ENCODE results near the gene RHCE.
A peak's percentile ranks its signal among the peaks of the same experiment; 100 is the strongest.

The RHCE gene

GRCh38 chr1:25433389-25434186, 13.0 kb upstream of the RHCE start:
- Histone ChIP-seq H3K4me1 (ENCODE audit: control insufficient read depth, insufficient read depth, low read length, poor library complexity, severe bottlenecking) (peaks cover 7% of the 10 kb centered on the region), H3K9me3 (ENCODE audit: control insufficient read depth, low read length) (no peaks in the 10 kb centered on the region), H3K4me3 (ENCODE audit: extremely low read depth, insufficient read depth, low read length, poor library complexity, severe bottlenecking) (no peak overlapping the region), H3K36me3 (ENCODE audit: control insufficient read depth, insufficient read depth, low read length) (peaks cover 19% of the 10 kb centered on the region), H3K27ac (ENCODE audit: low read depth, low read length, severe bottlenecking) (no peak overlapping the region)
- WGBS, 2 experiments (ENCODE audit: insufficient coverage in 2 of 2), result 87 to 92% methylated on average over 3 of the region's 4 CpGs

GRCh38 chr1:25432749-25433388, 12.2 kb upstream of the RHCE start:
- no peak overlapping the region for H3K4me3 ChIP-seq (ENCODE audit: extremely low read depth, insufficient read depth, low read length, poor library complexity, severe bottlenecking)
- H3K9me3 ChIP-seq (ENCODE audit: control insufficient read depth, low read length), result no peaks in the 10 kb centered on the region
- peaks cover 7% of the 10 kb centered on the region for H3K4me1 ChIP-seq (ENCODE audit: control insufficient read depth, insufficient read depth, low read length, poor library complexity, severe bottlenecking)

GRCh38 chr1:25431955-25432719, 11.5 kb upstream of the RHCE start:
- Histone ChIP-seq H3K27ac (ENCODE audit: low read depth, low read length, severe bottlenecking) (no peak overlapping the region), H3K36me3 (ENCODE audit: control insufficient read depth, insufficient read depth, low read length) (peaks cover 6% of the 10 kb centered on the region), H3K4me3 (ENCODE audit: extremely low read depth, insufficient read depth, low read length, poor library complexity, severe bottlenecking) (peak overlapping the region; percentile 88), H3K9me3 (ENCODE audit: control insufficient read depth, low read length) (no peaks in the 10 kb centered on the region), H3K4me1 (ENCODE audit: control insufficient read depth, insufficient read depth, low read length, poor library complexity, severe bottlenecking) (peaks cover 7% of the 10 kb centered on the region)
- 32 to 40% methylated on average over 3 of the region's 6 CpGs for WGBS, 2 experiments (ENCODE audit: insufficient coverage in 2 of 2)

More at GRCh38 chr1:25432749-25433388, 12.2 kb upstream of the RHCE start:
- Histone ChIP-seq H3K27ac (ENCODE audit: low read depth, low read length, severe bottlenecking) (no peak overlapping the region), H3K36me3 (ENCODE audit: control insufficient read depth, insufficient read depth, low read length) (peaks cover 13% of the 10 kb centered on the region)
- WGBS, 2 experiments (ENCODE audit: insufficient coverage in 2 of 2), result 100% methylated on average over 2 of the region's 6 CpGs; no CpG with 5 or more reads in 1 of the 2 experiments

- Histone ChIP-seq H3K4me1 (ENCODE audit: control insufficient read depth, insufficient read depth, low read length, poor library complexity, severe bottlenecking) (peaks cover 7% of the 10 kb centered on the region), H3K27ac (ENCODE audit: low read depth, low read length, severe bottlenecking) (peak overlapping the region; percentile 84), H3K9me3 (ENCODE audit: control insufficient read depth, low read length) (no peaks in the 10 kb centered on the region), H3K36me3 (ENCODE audit: control insufficient read depth, insufficient read depth, low read length) (no peaks in the 10 kb centered on the region), H3K4me3 (ENCODE audit: extremely low read depth, insufficient read depth, low read length, poor library complexity, severe bottlenecking) (peak overlapping the region; percentile 88)
- 0 to 1% methylated on average over 61 to 74 of the region's 89 CpGs for WGBS, 2 experiments (ENCODE audit: insufficient coverage in 2 of 2)
These were observed 10.6 kb upstream of the RHCE start for GRCh38 chr1:25430967-25431881.

DNA sequence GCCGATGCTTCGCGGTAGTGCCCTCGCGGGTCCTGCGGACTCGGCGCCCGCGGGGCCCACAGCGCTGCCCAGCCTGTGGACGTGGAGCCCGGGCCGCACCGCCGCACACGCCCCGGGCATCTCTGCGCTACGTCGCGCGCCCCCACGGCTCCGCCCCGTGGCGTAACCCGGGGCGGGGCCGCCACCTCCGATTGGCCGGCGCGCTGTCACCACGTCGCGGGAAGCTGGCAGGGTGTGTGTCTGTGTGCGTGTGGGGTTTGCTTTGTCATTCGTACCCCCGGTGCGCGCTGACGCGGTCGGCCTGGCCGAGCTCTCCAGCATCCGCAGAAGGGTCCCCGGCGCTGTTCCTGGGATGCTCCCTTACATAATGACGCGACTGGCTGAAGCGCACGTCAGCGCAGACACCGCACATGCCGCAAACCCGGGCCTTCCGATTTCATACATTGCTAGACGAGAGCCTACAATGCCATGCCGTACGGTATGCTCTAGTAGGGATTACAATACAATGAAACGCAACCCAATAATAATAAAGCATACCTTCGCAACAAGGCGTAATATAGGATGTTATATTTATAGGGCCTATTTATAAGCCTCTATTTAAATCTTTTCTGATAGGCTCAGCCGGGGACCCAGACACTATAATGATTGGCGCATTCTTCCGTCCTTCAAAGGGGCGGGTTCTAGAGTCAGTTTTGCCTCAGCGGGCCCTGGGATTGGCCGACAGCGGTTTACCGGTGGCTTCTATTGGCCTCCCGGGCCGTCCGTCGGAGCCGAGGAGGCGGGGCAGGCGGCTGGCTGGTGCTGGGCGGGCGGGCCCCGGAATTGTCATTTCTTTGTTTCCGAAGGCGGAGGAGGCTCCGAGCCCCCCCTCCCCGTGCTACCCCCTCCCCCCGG, 9.7 kb upstream of the RHCE start, which contains the start of gene MACO1:
TSS of gene MACO1 (plus strand) at position 825 of the 894 bp plus-strand sequence. CDS start 202 bp downstream, outside the sequence.
- WGBS, 2 experiments (ENCODE audit: insufficient coverage in 2 of 2), result 0 to 1% methylated on average over 40 to 52 of the region's 87 CpGs
- peak within 1 kb of the TSS; percentile 85 for H3K27ac ChIP-seq (ENCODE audit: low read depth, low read length, severe bottlenecking)
- no peaks in the 10 kb centered on the region for H3K36me3 ChIP-seq (ENCODE audit: control insufficient read depth, insufficient read depth, low read length)
- no peaks in the 10 kb centered on the region for H3K9me3 ChIP-seq (ENCODE audit: control insufficient read depth, low read length)
- peak within 1 kb of the TSS; percentile 88 for H3K4me3 ChIP-seq (ENCODE audit: extremely low read depth, insufficient read depth, low read length, poor library complexity, severe bottlenecking)
- H3K4me1 ChIP-seq (ENCODE audit: control insufficient read depth, insufficient read depth, low read length, poor library complexity, severe bottlenecking), result peaks cover 7% of the 10 kb centered on the region

- Histone ChIP-seq H3K36me3 (ENCODE audit: control insufficient read depth, insufficient read depth, low read length) (no peaks in the 10 kb centered on the region), H3K4me1 (ENCODE audit: control insufficient read depth, insufficient read depth, low read length, poor library complexity, severe bottlenecking) (peaks cover 5% of the 10 kb centered on the region), H3K9me3 (ENCODE audit: control insufficient read depth, low read length) (no peaks in the 10 kb centered on the region), H3K27ac (ENCODE audit: low read depth, low read length, severe bottlenecking) (no peak overlapping the region), H3K4me3 (ENCODE audit: extremely low read depth, insufficient read depth, low read length, poor library complexity, severe bottlenecking) (no peak overlapping the region)
- 88 to 97% methylated on average over 5 to 6 of the region's 7 CpGs for WGBS, 2 experiments (ENCODE audit: insufficient coverage in 2 of 2)
These were observed 8.0 kb upstream of the RHCE start for GRCh38 chr1:25428475-25429166.

- Histone ChIP-seq H3K9me3 (ENCODE audit: control insufficient read depth, low read length) (no peaks in the 10 kb centered on the region), H3K27ac (ENCODE audit: low read depth, low read length, severe bottlenecking) (no peak overlapping the region), H3K4me3 (ENCODE audit: extremely low read depth, insufficient read depth, low read length, poor library complexity, severe bottlenecking) (no peak overlapping the region), H3K4me1 (ENCODE audit: control insufficient read depth, insufficient read depth, low read length, poor library complexity, severe bottlenecking) (no peaks in the 10 kb centered on the region), H3K36me3 (ENCODE audit: control insufficient read depth, insufficient read depth, low read length) (no peaks in the 10 kb centered on the region)
- 100% methylated on average over 1 of the region's 1 CpG for WGBS, 2 experiments (ENCODE audit: insufficient coverage in 2 of 2)
These were observed 7.1 kb upstream of the RHCE start for GRCh38 chr1:25427696-25428095.

GRCh38 chr1:25425098-25426085, 4.8 kb upstream of the RHCE start:
- H3K4me3 ChIP-seq (ENCODE audit: extremely low read depth, insufficient read depth, low read length, poor library complexity, severe bottlenecking), result no peak overlapping the region
- H3K4me1 ChIP-seq (ENCODE audit: control insufficient read depth, insufficient read depth, low read length, poor library complexity, severe bottlenecking), result no peaks in the 10 kb centered on the region
- no peaks in the 10 kb centered on the region for H3K9me3 ChIP-seq (ENCODE audit: control insufficient read depth, low read length)
- H3K27ac ChIP-seq (ENCODE audit: low read depth, low read length, severe bottlenecking), result no peak overlapping the region
- WGBS, 2 experiments (ENCODE audit: insufficient coverage in 2 of 2), result 90 to 91% methylated on average over 15 of the region's 16 CpGs
- no peaks in the 10 kb centered on the region for H3K36me3 ChIP-seq (ENCODE audit: control insufficient read depth, insufficient read depth, low read length)

Measured in mesodermal cell (in vitro differentiated cells).